22Rv1 (cell line): ENCODE results near the gene ZNF787.
"Not testable (repeated sequence)": the region's sequence is repeated elsewhere in the genome, so short reads cannot be mapped to it uniquely, and the experiment has no call there.

Source experiments
- H3K27ac ChIP-seq: fragments of 450-650 bp; 2 replicates; pipeline ENCODE4 v1.5.1; 2017
- CTCF ChIP-seq: fragments of 450-650 bp; IDR thresholded peaks from 2 replicates; pipeline ENCODE4 v1.5.1; 2017; ENCODE audit warnings: mild to moderate bottlenecking
- ZFX ChIP-seq: fragments of 450-650 bp; IDR thresholded peaks from 2 replicates; pipeline ENCODE4 v1.6.1; 2017; ENCODE audit warnings: antibody characterized with exemption, borderline replicate concordance

The ZNF787 gene

GRCh38 chr19:56149656-56150038 lies 28.6 kb upstream of the ZNF787 start:
- H3K27ac ChIP-seq = no peak overlapping the region
- TF ChIP-seq ZFX (no peak), CTCF (no peak)

- H3K27ac ChIP-seq = not testable (repeated sequence)
These were observed 28.0 kb upstream of the ZNF787 start for GRCh38 chr19:56148955-56149655.

- TF ChIP-seq ZFX (no peak), CTCF (no peak)
- H3K27ac ChIP-seq = no peak overlapping the region
These were observed 27.0 kb upstream of the ZNF787 start for GRCh38 chr19:56148096-56148495.

GRCh38 chr19:56147307-56147706 lies 26.2 kb upstream of the ZNF787 start:
- no peak overlapping the region for H3K27ac ChIP-seq
- TF ChIP-seq CTCF (no peak), ZFX (no peak)

- TF ChIP-seq ZFX = no peak
- no peak for TF ChIP-seq CTCF
- H3K27ac ChIP-seq = no peak overlapping the region
These were observed 25.8 kb upstream of the ZNF787 start for GRCh38 chr19:56146904-56147303.

- no peak for TF ChIP-seq CTCF
- no peak for TF ChIP-seq ZFX
- no peak overlapping the region; the same call in 1 of the 2 replicates for H3K27ac ChIP-seq
These were observed 24.6 kb upstream of the ZNF787 start for GRCh38 chr19:56145698-56146097.

- no peak for TF ChIP-seq ZFX
- TF ChIP-seq CTCF = no peak
- H3K27ac ChIP-seq = no peak overlapping the region
These were observed 23.7 kb upstream of the ZNF787 start for GRCh38 chr19:56144831-56145230.

GRCh38 chr19:56144376-56144775 lies 23.3 kb upstream of the ZNF787 start:
- H3K27ac ChIP-seq = peak overlapping the region; percentile 98; the same call in 1 of the 2 replicates
- TF ChIP-seq ZFX = no peak
- TF ChIP-seq CTCF = no peak
